ENCODE measurements around the gene CFAP53.

DNA sequence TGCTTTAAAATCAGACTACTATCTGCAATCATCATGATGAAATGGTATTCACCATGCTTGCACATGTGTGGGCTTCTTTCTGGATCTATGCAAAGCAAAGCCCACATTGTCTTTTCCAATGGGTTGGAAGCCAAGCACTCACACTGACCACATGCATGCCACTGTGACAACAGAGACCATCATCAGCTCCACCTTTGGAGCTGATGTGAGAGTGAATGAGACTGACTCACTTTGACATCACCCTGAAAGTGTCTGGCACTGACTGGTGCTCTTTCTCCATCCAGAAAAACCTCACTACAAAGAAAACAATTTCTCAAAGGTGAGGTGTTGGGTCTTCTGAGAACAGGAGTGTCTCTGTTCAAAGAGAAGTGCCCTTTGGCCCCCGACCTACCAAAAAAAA lies 76.1 kb downstream of the CFAP53 start:
- TF ChIP-seq EZH2 (IDR thresholded peaks at IDR 0.05; ENCODE audit: insufficient read depth, poor library complexity, severe bottlenecking), result no peak
- TF ChIP-seq EZH2phosphoT487 (IDR thresholded peaks at IDR 0.05; ENCODE audit: insufficient read depth, low read depth), result no peak

All from GM23248 (cell line).